ENCODE data around the gene SMPD4. TPM values are rescaled to one million over a fixed set of nuclear protein-coding genes. Genes with fewer than 3 reads are reported as not detected.
A peak's percentile ranks its signal among the peaks of the same experiment; 100 is the strongest.

The SMPD4 gene
- total and polyA plus RNA-seq, 9 of the 15 experiments (the other 6 are each of a cell fraction or from before 2014, with no cell fraction given), result 7.5 to 123 (median 35.7) TPM

- H3K9me1 ChIP-seq (ENCODE audit: control insufficient read depth, insufficient read depth, low read length), result no peaks in the 10 kb centered on the region
- in situ Hi-C loops (cut with MboI) (loop anchor here (5.0 kb wide), 1 partner anchor 154 kb away; no protein-coding TSS in a partner anchor), intact Hi-C loops (cut with micrococcal nuclease) (loop anchor here (5.0 to 10.0 kb wide), 2 partner anchors 159 to 1301 kb away; partner anchors contain the start of gene IMP4)
- FAIRE-seq (no peak), ATAC-seq (no peak), DNase-seq (ENCODE audit: extremely low read depth in 1 of 4, low spot score in 3 of 4) (peak in 1 of 4 experiments; percentile 44)
- peaks cover 7 to 45% of the 10 kb centered on the region in 2 experiments; a peak in 4 of 5 replicates for H3K4me1 ChIP-seq (replicated peaks in 1 of 2; ENCODE audit: control insufficient read depth in 2 of 2, insufficient read depth in 2 of 2, low read length in 2 of 2)
- H4K20me1 ChIP-seq (replicated peaks; ENCODE audit: control insufficient read depth, insufficient read depth, low read length), result no peaks in the 10 kb centered on the region; the same call in 1 of the 2 replicates
- ChIA-PET CTCF (ENCODE audit: low intra/inter-chr PET ratio) (no interaction called here), POLR2A (no interaction called here)
- TF ChIP-seq GTF2F1 (IDR thresholded peaks at IDR 0.05; ENCODE audit: low read depth, low read length), result no peak
- TF ChIP-seq CC2D1A (IDR thresholded peaks at IDR 0.05), result no peak
- peak; percentile 85 for TF ChIP-seq RFX1 (IDR thresholded peaks at IDR 0.05)
- 0 out of 2 replicates have a peak, but pooled peaks have one; percentile 4 for TF ChIP-seq POLR2G (IDR thresholded peaks at IDR 0.05; ENCODE audit: low read depth, low read length)
- 0 out of 2 replicates have a peak, but pooled peaks have one; percentile 26 for TF ChIP-seq CBFB (CRISPR knock-in tag; IDR thresholded peaks at IDR 0.05)
- TF ChIP-seq RBFOX2 (IDR thresholded peaks at IDR 0.05; ENCODE audit: low read depth, low read length), result 0 out of 2 replicates have a peak, but pooled peaks have one; percentile 43
- no peak for TF ChIP-seq SMARCC2 (IDR thresholded peaks at IDR 0.05; ENCODE audit: low read depth)
- TF ChIP-seq YBX1 (IDR thresholded peaks at IDR 0.05), result no peak
- no peak for TF ChIP-seq MIER1 (IDR thresholded peaks at IDR 0.05; ENCODE audit: low read depth)
- no peak for TF ChIP-seq HMG20B (CRISPR knock-in tag; IDR thresholded peaks at IDR 0.05)
- TF ChIP-seq GABPB1 (CRISPR knock-in tag; IDR thresholded peaks at IDR 0.05), result no peak
- TF ChIP-seq ZNF655 (CRISPR knock-in tag; IDR thresholded peaks at IDR 0.05), result no peak
- no peak for TF ChIP-seq MLX (CRISPR knock-in tag; conservative IDR thresholded peaks at IDR 0.05)
- 63% methylated on average over 18 of the region's 26 CpGs for WGBS (ENCODE audit: insufficient coverage, low coverage, missing lambda C conversion rate)
- H3K36me3 ChIP-seq (ENCODE audit: control insufficient read depth, insufficient read depth, low read length), result peaks cover 30% of the 10 kb centered on the region; the same call in 2 of the 3 replicates
- H3K9me3 ChIP-seq (replicated peaks; ENCODE audit: control insufficient read depth, insufficient read depth, low read depth, low read length), result no peaks in the 10 kb centered on the region
- H3K9ac ChIP-seq (ENCODE audit: insufficient read depth in 1 of 2, low read depth in 2 of 2, low read length in 2 of 2), result peak overlapping the region; percentile 84 to 98
- H3K27me3 ChIP-seq (ENCODE audit: control insufficient read depth in 2 of 2, insufficient read depth in 2 of 2, low read length in 2 of 2), result no peaks in the 10 kb centered on the region
- TSS peak; percentile 45 for BruUV-seq (replicated peaks)
- H3K4me2 ChIP-seq (ENCODE audit: insufficient read depth, low read length), result peak overlapping the region; percentile 86
- H2AFZ ChIP-seq (ENCODE audit: low read depth, low read length), result no peak overlapping the region
- peak overlapping the region; percentile 100 for H3K4me3 ChIP-seq
- H3K27ac ChIP-seq (ENCODE audit: extremely low read depth, low read depth, low read length), result peak overlapping the region; percentile 75; the same call in 1 of the 3 replicates
- H3K79me2 ChIP-seq (ENCODE audit: control insufficient read depth, insufficient read depth, low read length), result peaks cover 59% of the 10 kb centered on the region
Measured at GRCh38 chr2:130183512-130184373, 2.3 kb upstream of the SMPD4 start.
